ENCODE data around the gene EIF4E1B.
"Not testable (repeated sequence)": the region's sequence is repeated elsewhere in the genome, so short reads cannot be mapped to it uniquely, and the experiment has no call there.

Gene EIF4E1B

GRCh38 chr5:176596689-176597416 lies 33.6 kb upstream of the EIF4E1B start:
- no peak for TF ChIP-seq CTCF (conservative IDR thresholded peaks at IDR 0.05)
- no peak overlapping the region for H3K27ac ChIP-seq

- no peak for TF ChIP-seq CTCF (conservative IDR thresholded peaks at IDR 0.05)
- no peak overlapping the region for H3K27ac ChIP-seq
Measured at GRCh38 chr5:176597417-176598389, 32.8 kb upstream of the EIF4E1B start.

- H3K27ac ChIP-seq, result not testable (repeated sequence)
Measured at GRCh38 chr5:176599749-176600430, 30.6 kb upstream of the EIF4E1B start.

- TF ChIP-seq CTCF (conservative IDR thresholded peaks at IDR 0.05), result no peak
- no peak overlapping the region for H3K27ac ChIP-seq
Measured at GRCh38 chr5:176601901-176602482, 28.5 kb upstream of the EIF4E1B start.

- H3K27ac ChIP-seq, result no peak overlapping the region
- TF ChIP-seq CTCF (conservative IDR thresholded peaks at IDR 0.05), result no peak
Measured at GRCh38 chr5:176603091-176603490, 27.4 kb upstream of the EIF4E1B start.

GRCh38 chr5:176606032-176606431 lies 24.4 kb upstream of the EIF4E1B start:
- H3K27ac ChIP-seq, result no peak overlapping the region
- TF ChIP-seq CTCF (conservative IDR thresholded peaks at IDR 0.05), result no peak

GRCh38 chr5:176606875-176607274 lies 23.6 kb upstream of the EIF4E1B start:
- no peak overlapping the region for H3K27ac ChIP-seq
- no peak for TF ChIP-seq CTCF (conservative IDR thresholded peaks at IDR 0.05)
